ENCODE results near the gene TOGARAM1. TPM values are rescaled to one million over a fixed set of nuclear protein-coding genes. Genes with fewer than 3 reads are reported as not detected.

The TOGARAM1 gene
- total RNA-seq, 1 experiment from 2014 or later, result 12.0 TPM

DNA sequence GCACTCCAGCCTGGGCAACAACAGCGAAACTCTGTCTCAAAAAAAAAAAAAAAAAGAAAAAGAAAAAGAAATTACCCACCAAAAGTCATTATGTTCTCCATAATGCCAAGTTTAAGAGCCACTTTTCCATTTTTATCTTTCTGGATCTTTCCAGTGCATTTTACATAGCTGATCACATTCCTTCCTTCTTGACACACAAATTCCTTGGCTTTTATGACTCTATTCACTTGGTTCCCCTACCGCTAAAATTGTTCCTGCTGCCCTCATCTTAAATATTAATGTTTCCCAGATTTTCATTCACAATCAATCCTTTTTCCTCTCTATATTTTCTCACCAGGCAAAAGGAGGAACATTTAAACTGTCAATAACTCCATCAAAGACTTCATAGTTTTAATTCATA lies 20.4 kb upstream of the TOGARAM1 start:
- Mint-ChIP-seq H3K9me3 (ENCODE audit: unreplicated experiment) (no peaks in the 10 kb centered on the region), H3K27me3 (ENCODE audit: insufficient read depth, unreplicated experiment) (no peaks in the 10 kb centered on the region), H3K27ac (ENCODE audit: low read depth, unreplicated experiment) (no peak overlapping the region), H3K36me3 (ENCODE audit: insufficient read depth, unreplicated experiment) (peaks cover 59% of the 10 kb centered on the region), H3K4me3 (ENCODE audit: unreplicated experiment) (no peak overlapping the region), H3K4me1 (ENCODE audit: insufficient read depth, unreplicated experiment) (no peaks in the 10 kb centered on the region)
- intact Hi-C loops (cut with micrococcal nuclease), result no loop called here
- POLR2A ChIA-PET, result no interaction called here
- TF ChIP-seq, protein P1, sequence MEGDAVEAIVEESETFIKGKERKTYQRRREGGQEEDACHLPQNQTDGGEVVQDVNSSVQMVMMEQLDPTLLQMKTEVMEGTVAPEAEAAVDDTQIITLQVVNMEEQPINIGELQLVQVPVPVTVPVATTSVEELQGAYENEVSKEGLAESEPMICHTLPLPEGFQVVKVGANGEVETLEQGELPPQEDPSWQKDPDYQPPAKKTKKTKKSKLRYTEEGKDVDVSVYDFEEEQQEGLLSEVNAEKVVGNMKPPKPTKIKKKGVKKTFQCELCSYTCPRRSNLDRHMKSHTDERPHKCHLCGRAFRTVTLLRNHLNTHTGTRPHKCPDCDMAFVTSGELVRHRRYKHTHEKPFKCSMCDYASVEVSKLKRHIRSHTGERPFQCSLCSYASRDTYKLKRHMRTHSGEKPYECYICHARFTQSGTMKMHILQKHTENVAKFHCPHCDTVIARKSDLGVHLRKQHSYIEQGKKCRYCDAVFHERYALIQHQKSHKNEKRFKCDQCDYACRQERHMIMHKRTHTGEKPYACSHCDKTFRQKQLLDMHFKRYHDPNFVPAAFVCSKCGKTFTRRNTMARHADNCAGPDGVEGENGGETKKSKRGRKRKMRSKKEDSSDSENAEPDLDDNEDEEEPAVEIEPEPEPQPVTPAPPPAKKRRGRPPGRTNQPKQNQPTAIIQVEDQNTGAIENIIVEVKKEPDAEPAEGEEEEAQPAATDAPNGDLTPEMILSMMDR (IDR thresholded peaks at IDR 0.05; ENCODE audit: unreplicated experiment), result no peak
- CTCF ChIA-PET, result interaction anchor here (1.4 kb wide), 1 partner anchor 28 kb away, joined by 6 read pairs; no protein-coding TSS in a partner anchor
- BruUV-seq (replicated peaks), result no TSS peak
- no peak for DNase-seq (ENCODE audit: unreplicated experiment)

DNA sequence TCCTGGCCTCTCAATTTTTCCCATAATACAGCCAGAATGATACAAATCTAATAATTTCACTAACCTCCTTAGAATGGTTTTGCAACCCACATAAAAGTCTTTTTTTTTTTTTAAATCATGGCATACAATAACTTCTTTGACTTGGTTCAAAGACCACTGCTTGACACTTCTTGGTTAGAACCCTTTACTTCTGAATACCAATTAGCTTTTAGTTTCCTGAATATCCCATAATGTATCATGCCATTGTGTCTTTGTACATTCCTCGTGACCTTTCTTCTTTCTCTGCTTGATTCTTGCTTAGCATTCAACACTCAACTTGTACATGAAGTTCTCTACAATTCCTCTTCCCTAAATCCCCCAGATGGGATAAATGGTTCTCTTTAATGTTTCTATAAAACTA lies 19.6 kb upstream of the TOGARAM1 start:
- CTCF ChIA-PET, result interaction anchor here (0.5 to 1.4 kb wide), 3 partner anchors 14 to 30 kb away, joined by 3 to 6 read pairs (median 3); no protein-coding TSS in a partner anchor
- DNase-seq (ENCODE audit: unreplicated experiment), result no peak
- TF ChIP-seq, protein P1 (IDR thresholded peaks at IDR 0.05; ENCODE audit: unreplicated experiment), result no peak
- no peak overlapping the region for H3K4me3 Mint-ChIP-seq (ENCODE audit: unreplicated experiment)
- intact Hi-C loops (cut with micrococcal nuclease), result no loop called here
- no peaks in the 10 kb centered on the region for H3K9me3 Mint-ChIP-seq (ENCODE audit: unreplicated experiment)
- no peaks in the 10 kb centered on the region for H3K4me1 Mint-ChIP-seq (ENCODE audit: insufficient read depth, unreplicated experiment)
- no peak overlapping the region for H3K27ac Mint-ChIP-seq (ENCODE audit: low read depth, unreplicated experiment)
- H3K27me3 Mint-ChIP-seq (ENCODE audit: insufficient read depth, unreplicated experiment), result no peaks in the 10 kb centered on the region
- BruUV-seq (replicated peaks), result no TSS peak
- peaks cover 56% of the 10 kb centered on the region for H3K36me3 Mint-ChIP-seq (ENCODE audit: insufficient read depth, unreplicated experiment)
- POLR2A ChIA-PET, result interaction anchor here (1.1 kb wide), 1 partner anchor 10 kb away, joined by 3 read pairs; no protein-coding TSS in a partner anchor

- no TSS peak for BruUV-seq (replicated peaks)
- Mint-ChIP-seq H3K27me3 (ENCODE audit: insufficient read depth, unreplicated experiment) (no peaks in the 10 kb centered on the region), H3K4me3 (ENCODE audit: unreplicated experiment) (no peak overlapping the region), H3K9me3 (ENCODE audit: unreplicated experiment) (no peaks in the 10 kb centered on the region), H3K36me3 (ENCODE audit: insufficient read depth, unreplicated experiment) (peaks cover 45% of the 10 kb centered on the region), H3K27ac (ENCODE audit: low read depth, unreplicated experiment) (no peak overlapping the region), H3K4me1 (ENCODE audit: insufficient read depth, unreplicated experiment) (no peaks in the 10 kb centered on the region)
- intact Hi-C loops (cut with micrococcal nuclease), result no loop called here
- CTCF ChIA-PET, result no interaction called here
- no peak for DNase-seq (ENCODE audit: unreplicated experiment)
- POLR2A ChIA-PET, result interaction anchor here (1.0 to 1.2 kb wide), 3 partner anchors 13 to 18 kb away, joined by 3 to 6 read pairs (median 3); partner anchors contain the start of genes KLHL28 and TOGARAM1
- TF ChIP-seq, protein P1 (IDR thresholded peaks at IDR 0.05; ENCODE audit: unreplicated experiment), result no peak
Measured at GRCh38 chr14:44944107-44944506, 17.9 kb upstream of the TOGARAM1 start.

DNA sequence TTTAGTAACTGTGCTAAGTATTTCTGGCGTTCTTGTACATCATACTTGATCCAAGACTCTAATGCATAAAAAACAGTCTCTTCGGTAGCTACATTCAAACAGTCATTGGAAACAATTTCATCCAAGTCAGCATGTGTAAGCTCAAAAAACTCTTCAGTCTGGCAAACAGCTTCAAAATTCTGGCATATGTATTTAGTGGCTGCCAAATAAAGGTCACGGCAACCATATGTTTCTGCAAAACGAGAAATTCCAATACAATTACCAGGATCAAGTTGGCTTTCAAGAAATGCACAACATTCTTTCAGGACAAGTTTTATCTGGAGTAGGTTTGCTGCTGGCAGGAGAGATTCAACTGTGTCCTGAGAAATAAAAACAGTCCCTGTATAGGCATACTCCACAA lies 16.7 kb upstream of the TOGARAM1 start:
- CTCF ChIA-PET, result interaction anchor here (0.6 to 0.7 kb wide), 2 partner anchors 11 to 324 kb away, joined by 3 read pairs; no protein-coding TSS in a partner anchor
- DNase-seq (ENCODE audit: unreplicated experiment), result no peak
- TF ChIP-seq, protein P1 (IDR thresholded peaks at IDR 0.05; ENCODE audit: unreplicated experiment), result no peak
- Mint-ChIP-seq H3K4me1 (ENCODE audit: insufficient read depth, unreplicated experiment) (no peaks in the 10 kb centered on the region), H3K27ac (ENCODE audit: low read depth, unreplicated experiment) (no peak overlapping the region), H3K36me3 (ENCODE audit: insufficient read depth, unreplicated experiment) (peaks cover 42% of the 10 kb centered on the region), H3K9me3 (ENCODE audit: unreplicated experiment) (no peaks in the 10 kb centered on the region), H3K27me3 (ENCODE audit: insufficient read depth, unreplicated experiment) (no peaks in the 10 kb centered on the region), H3K4me3 (ENCODE audit: unreplicated experiment) (no peak overlapping the region)
- intact Hi-C loops (cut with micrococcal nuclease), result no loop called here
- TSS peak; percentile 30 for BruUV-seq (replicated peaks)
- POLR2A ChIA-PET, result interaction anchor here (0.7 kb wide), 2 partner anchors 13 to 19 kb away, joined by 3 read pairs; no protein-coding TSS in a partner anchor

Measured in MCF 10A (cell line).